IMR-90 (cell line): ENCODE measurements around the gene ADCY9. TPM values are rescaled to one million over a fixed set of nuclear protein-coding genes. Genes with fewer than 3 reads are reported as not detected.

ENCODE experiments used
- ATAC-seq: fragments of 200-7000 bp; cut with Tn5 transposase; 2 replicates; pipeline ENCODE4 v1.9.1; 2020; ENCODE audit warnings: low read depth, mild to moderate bottlenecking, moderate library complexity
- BruUV-seq: library from RNA; stranded (reverse); fragments of 400-500 nt; replicated peaks from 2 replicates; lab custom pipeline; 2021; lab: Mats Ljungman, UMichigan
- CTCF ChIA-PET: fragments of 300-600 bp; formaldehyde crosslinking; extraction: SDS; loops from one replicate; lab custom pipeline; 2021; ENCODE audit warnings: antibody characterized with exemption; lab: Yijun Ruan, JAX
- POLR2A ChIA-PET: fragments of 300-600 bp; sonication (Branson Sonifier 250); formaldehyde crosslinking; loops from one replicate; lab custom pipeline; 2022; ENCODE audit warnings: antibody characterized with exemption; ENCODE audit not compliant: unreplicated experiment; lab: Charles Lee
- DNase-seq: peaks from one replicate; pipeline ENCODE4 v3.0.0; 2013
- H2AFZ ChIP-seq: replicated peaks from 2 replicates; pipeline ENCODE3; 2013; ENCODE audit warnings: low read length, mild to moderate bottlenecking; ENCODE audit not compliant: poor library complexity
- H2AK5ac ChIP-seq: 2 replicates; pipeline ENCODE4 v1.6.1; 2013; ENCODE audit warnings: low read depth, low read length, inconsistent platforms
- H2AK9ac ChIP-seq: replicated peaks from 2 replicates; pipeline ENCODE3; 2013; ENCODE audit warnings: mild to moderate bottlenecking, low read depth, low read length, moderate library complexity; ENCODE audit not compliant: poor library complexity
- H2BK120ac ChIP-seq: 2 replicates; pipeline ENCODE4 v1.6.1; 2013; ENCODE audit warnings: low read depth, low read length, inconsistent platforms
- H2BK15ac ChIP-seq: 3 replicates; pipeline ENCODE4 v1.6.1; 2013; ENCODE audit warnings: low read depth, low read length, inconsistent platforms
- H2BK20ac ChIP-seq: 2 replicates; pipeline ENCODE4 v1.6.1; 2013; ENCODE audit warnings: low read depth, mild to moderate bottlenecking, inconsistent platforms, low read length, moderate library complexity
- H2BK5ac ChIP-seq: 2 replicates; pipeline ENCODE4 v1.6.1; 2013; ENCODE audit warnings: mild to moderate bottlenecking, low read depth, low read length, inconsistent platforms; ENCODE audit not compliant: poor library complexity, severe bottlenecking
- H3K14ac ChIP-seq: replicated peaks from 2 replicates; pipeline ENCODE4 v1.6.1; 2013; ENCODE audit warnings: low read depth, low read length, inconsistent platforms
- H3K18ac ChIP-seq: 2 replicates; pipeline ENCODE4 v1.6.1; 2013; ENCODE audit warnings: low read depth, low read length, control low read depth
- H3K23ac ChIP-seq: 2 replicates; pipeline ENCODE4 v1.6.1; 2013; ENCODE audit warnings: low read depth, low read length, inconsistent platforms
- H3K27ac ChIP-seq: 2 replicates; pipeline ENCODE4 v1.5.1; 2013; ENCODE audit warnings: mild to moderate bottlenecking, control low read depth, low read length; ENCODE audit not compliant: insufficient read depth
- H3K27me3 ChIP-seq: 2 replicates; pipeline ENCODE4 v1.6.1; 2013; ENCODE audit warnings: low read length; ENCODE audit not compliant: control insufficient read depth, insufficient read depth
- H3K36me3 ChIP-seq: 2 replicates; pipeline ENCODE4 v1.6.1; 2013; ENCODE audit warnings: low read length, mixed read lengths; ENCODE audit not compliant: control insufficient read depth, insufficient read depth
- H3K4ac ChIP-seq: 2 replicates; pipeline ENCODE4 v1.6.1; 2013; ENCODE audit warnings: low read depth, low read length, inconsistent platforms
- H3K4me1 ChIP-seq: 2 replicates; pipeline ENCODE4 v1.6.1; 2013; ENCODE audit warnings: low read length, mixed read lengths; ENCODE audit not compliant: control insufficient read depth, insufficient read depth
- H3K4me2 ChIP-seq: 2 replicates; pipeline ENCODE4 v1.6.1; 2013; ENCODE audit warnings: low read depth, mild to moderate bottlenecking, control low read depth, low read length, moderate library complexity
- H3K4me3 ChIP-seq: 2 replicates; pipeline ENCODE4 v1.5.1; 2013; ENCODE audit warnings: low read depth, mild to moderate bottlenecking, control low read depth, low read length, moderate library complexity; ENCODE audit not compliant: insufficient read depth
- H3K56ac ChIP-seq: 2 replicates; pipeline ENCODE4 v1.6.1; 2013; ENCODE audit warnings: low read length, inconsistent platforms; ENCODE audit not compliant: insufficient read depth; ENCODE audit errors: extremely low read depth
- H3K79me1 ChIP-seq, 2 experiments: 2 replicates each; pipeline ENCODE4 v1.6.1; 2013; ENCODE audit warnings: low read length in 2 of 2, inconsistent platforms in 1 of 2, low read depth in 1 of 2
- H3K9ac ChIP-seq: 2 replicates; pipeline ENCODE4 v1.6.1; 2013; ENCODE audit warnings: low read depth, low read length, control low read depth
- H3K9me1 ChIP-seq: 2 replicates; pipeline ENCODE4 v1.6.1; 2013; ENCODE audit warnings: low read length, inconsistent platforms; ENCODE audit not compliant: insufficient read depth
- H3K9me3 ChIP-seq: 2 replicates; pipeline ENCODE4 v1.6.1; 2013; ENCODE audit warnings: low read length; ENCODE audit not compliant: control insufficient read depth, insufficient read depth
- H4K20me1 ChIP-seq: 2 replicates; pipeline ENCODE4 v1.6.1; 2013; ENCODE audit warnings: low read length, inconsistent platforms; ENCODE audit not compliant: insufficient read depth
- H4K5ac ChIP-seq: 2 replicates; pipeline ENCODE4 v1.6.1; 2013; ENCODE audit warnings: mild to moderate bottlenecking, low read depth, low read length, control low read depth
- H4K8ac ChIP-seq, 2 experiments: 2 replicates each; pipeline ENCODE4 v1.6.1; 2013; ENCODE audit warnings: low read depth in 2 of 2, low read length in 2 of 2, control low read depth in 1 of 2, inconsistent platforms in 1 of 2
- H4K91ac ChIP-seq: 2 replicates; pipeline ENCODE4 v1.6.1; 2013; ENCODE audit warnings: low read depth, low read length, inconsistent platforms; ENCODE audit not compliant: insufficient read depth
- CEBPB ChIP-seq: IDR thresholded peaks from 2 replicates; pipeline ENCODE4 v1.6.1; 2012; ENCODE audit warnings: low read depth, low read length, improper control_type of control experiment
- CHD1 ChIP-seq: IDR thresholded peaks from 2 replicates; pipeline ENCODE4 v1.6.1; 2012; ENCODE audit warnings: low read depth, low read length, improper control_type of control experiment
- ELK1 ChIP-seq: fragments of 150-350 bp; IDR thresholded peaks from 2 replicates; pipeline ENCODE4 v1.6.1; 2016; ENCODE audit warnings: low read depth, mild to moderate bottlenecking, low read length, moderate library complexity, borderline replicate concordance
- FOS ChIP-seq: fragments of 150-350 bp; IDR thresholded peaks from 2 replicates; pipeline ENCODE4 v1.6.1; 2016; ENCODE audit warnings: low read depth, low read length
- MAFK ChIP-seq: IDR thresholded peaks from 2 replicates; pipeline ENCODE4 v1.6.1; 2012; ENCODE audit warnings: low read depth, low read length, improper control_type of control experiment
- MXI1 ChIP-seq: IDR thresholded peaks from 2 replicates; pipeline ENCODE4 v1.6.1; 2012; ENCODE audit warnings: low read depth, mild to moderate bottlenecking, low read length, moderate library complexity, borderline replicate concordance
- NFE2L2 ChIP-seq: fragments of 150-350 bp; IDR thresholded peaks from 2 replicates; pipeline ENCODE4 v1.6.1; 2016; ENCODE audit warnings: low read depth, mild to moderate bottlenecking, low read length
- POLR2A ChIP-seq: IDR thresholded peaks from 2 replicates; pipeline ENCODE4 v1.6.1; 2012; ENCODE audit warnings: mild to moderate bottlenecking, low read depth, low read length
- RAD21 ChIP-seq: IDR thresholded peaks from 2 replicates; pipeline ENCODE4 v1.6.1; 2012; ENCODE audit warnings: low read length, improper control_type of control experiment
- RCOR1 ChIP-seq: IDR thresholded peaks from 2 replicates; pipeline ENCODE4 v1.6.1; 2012; ENCODE audit warnings: mild to moderate bottlenecking, low read length, improper control_type of control experiment; ENCODE audit not compliant: insufficient replicate concordance
- RFX5 ChIP-seq: IDR thresholded peaks from 2 replicates; pipeline ENCODE4 v1.8.0; 2012; ENCODE audit warnings: low read depth, mild to moderate bottlenecking, low read length, moderate library complexity
- SMC3 ChIP-seq: fragments of 150-350 bp; IDR thresholded peaks from 2 replicates; pipeline ENCODE4 v1.6.1; 2016; ENCODE audit warnings: low read depth, mild to moderate bottlenecking, antibody characterized with exemption, low read length, moderate library complexity
- WGBS, 2 experiments: methylation state at CpG; one replicate each; pipeline versions ENCODE4 v1.1.5 to v1.1.7; 2013; ENCODE audit warnings: missing lambda C conversion rate in 2 of 2; ENCODE audit not compliant: insufficient read length in 1 of 2; ENCODE audit errors: extremely low coverage in 2 of 2; 5-methylcytosine and 5-hydroxymethylcytosine counted together
- dilution Hi-C: fragments of 300-500 bp; cut with HindIII; formaldehyde crosslinking; loops from one replicate; pipeline ENCODE4 v1.14.3; 2018; ENCODE audit warnings: low sequenced_read_pairs; ENCODE audit not compliant: unreplicated experiment
- in situ Hi-C: fragments of 300-500 bp; cut with MboI; formaldehyde crosslinking; loops from 3 replicates; pipeline ENCODE4 v1.14.3; 2019; ENCODE audit warnings: low sequenced_read_pairs, inconsistent platforms, mixed read lengths
- intact Hi-C: fragments of 100-400 bp; cut with micrococcal nuclease; formaldehyde crosslinking; loops from 2 replicates; pipeline ENCODE4 v1.10.0; 2022
- polyA plus RNA-seq, 3 experiments: library from polyadenylated mRNA; depleted of rRNA; stranded (reverse); fragments of >200 nt; gene quantifications; 2 replicates each; pipeline ENCODE4 v1.2.3, GENCODE V29; 2012; ENCODE audit warnings: low replicate concordance in 1 of 3
- total RNA-seq: library from RNA; depleted of rRNA; stranded (reverse); fragments of >200 nt; gene quantifications from 2 replicates; pipeline ENCODE4 v1.2.3, GENCODE V29; 2012
- TF ChIP-seq, protein P1 (sequence below): fragments of 150-350 bp; IDR thresholded peaks from 2 replicates; pipeline ENCODE4 v1.6.1; 2017; ENCODE audit warnings: mild to moderate bottlenecking, antibody characterized with exemption, low read length, low read depth

ADCY9 gene
- total and polyA plus RNA-seq, 2 of the 4 experiments (the other 2 are of a cell fraction): 5.4 to 12.5 TPM

GRCh38 chr16:3992297-3993051, 123.8 kb downstream of the ADCY9 start (continued):
- TF ChIP-seq CHD1 (no peak), POLR2A (no peak), MXI1 (no peak)
- TF ChIP-seq, protein P1, sequence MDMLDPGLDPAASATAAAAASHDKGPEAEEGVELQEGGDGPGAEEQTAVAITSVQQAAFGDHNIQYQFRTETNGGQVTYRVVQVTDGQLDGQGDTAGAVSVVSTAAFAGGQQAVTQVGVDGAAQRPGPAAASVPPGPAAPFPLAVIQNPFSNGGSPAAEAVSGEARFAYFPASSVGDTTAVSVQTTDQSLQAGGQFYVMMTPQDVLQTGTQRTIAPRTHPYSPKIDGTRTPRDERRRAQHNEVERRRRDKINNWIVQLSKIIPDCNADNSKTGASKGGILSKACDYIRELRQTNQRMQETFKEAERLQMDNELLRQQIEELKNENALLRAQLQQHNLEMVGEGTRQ: no peak

- no peak overlapping the region for H2AK5ac ChIP-seq
- H3K56ac ChIP-seq: no peak overlapping the region
- H3K4me1 ChIP-seq: no peaks in the 10 kb centered on the region
- H2BK120ac ChIP-seq: no peak overlapping the region
- ChIA-PET CTCF (interaction anchor here (0.9 kb wide), 1 partner anchor 78 kb away, joined by 3 read pairs; no protein-coding TSS in a partner anchor), POLR2A (no interaction called here)
- no peak for DNase-seq
- no peaks in the 10 kb centered on the region for H3K9me3 ChIP-seq
- no peak overlapping the region for H4K5ac ChIP-seq
- no peak overlapping the region for H4K8ac ChIP-seq
- no peak overlapping the region for H3K4me2 ChIP-seq
- no peak overlapping the region for H3K27ac ChIP-seq
- intact Hi-C loops: loop anchor here (10.0 kb wide), 1 partner anchor 186 kb away; no protein-coding TSS in a partner anchor
- no peak overlapping the region for H3K9ac ChIP-seq
- WGBS, 2 experiments: 83% methylated on average over 5 of the region's 10 CpGs; no CpG with 5 or more reads in 1 of the 2 experiments
- H3K9me1 ChIP-seq: 0 out of 2 replicates have a peak, but pooled peaks cover 9% of the 10 kb centered on the region
- peaks cover 23% of the 10 kb centered on the region for H3K36me3 ChIP-seq
- H3K23ac ChIP-seq: no peak overlapping the region
- H4K20me1 ChIP-seq: no peaks in the 10 kb centered on the region
- H3K27me3 ChIP-seq: no peaks in the 10 kb centered on the region
- H3K4ac ChIP-seq: no peak overlapping the region
- in situ Hi-C loops: loop anchor here (10.0 kb wide), 2 partner anchors 266 to 346 kb away; no protein-coding TSS in a partner anchor
- BruUV-seq: no TSS peak
- H2BK15ac ChIP-seq: no peak overlapping the region
- no peak overlapping the region for H3K4me3 ChIP-seq
- TF ChIP-seq RCOR1: no peak
- no peak for TF ChIP-seq NFE2L2
- no peak for TF ChIP-seq ELK1
- TF ChIP-seq RFX5: no peak
- TF ChIP-seq CEBPB: no peak
- TF ChIP-seq RAD21: no peak
- no peak for TF ChIP-seq SMC3
- TF ChIP-seq FOS: no peak
- no peak for TF ChIP-seq MAFK
- TF ChIP-seq CHD1: no peak
- H2AFZ ChIP-seq: no peak overlapping the region
- no peak overlapping the region for H2BK20ac ChIP-seq
- H3K18ac ChIP-seq: no peak overlapping the region
- no peak overlapping the region for H3K14ac ChIP-seq
- no peak overlapping the region for H4K91ac ChIP-seq
- no peak overlapping the region for H2AK9ac ChIP-seq
- dilution Hi-C loops: no loop called here
- ATAC-seq: no peak
- H3K79me1 ChIP-seq: peaks cover 0 to 5% of the 10 kb centered on the region in 2 experiments; a peak in 2 of 4 replicates
- no peak overlapping the region for H2BK5ac ChIP-seq
Observed at GRCh38 chr16:3988824-3989223, 127.4 kb downstream of the ADCY9 start.
